Measurements from ENCODE around the gene FIP1L1.

Gene FIP1L1

DNA sequence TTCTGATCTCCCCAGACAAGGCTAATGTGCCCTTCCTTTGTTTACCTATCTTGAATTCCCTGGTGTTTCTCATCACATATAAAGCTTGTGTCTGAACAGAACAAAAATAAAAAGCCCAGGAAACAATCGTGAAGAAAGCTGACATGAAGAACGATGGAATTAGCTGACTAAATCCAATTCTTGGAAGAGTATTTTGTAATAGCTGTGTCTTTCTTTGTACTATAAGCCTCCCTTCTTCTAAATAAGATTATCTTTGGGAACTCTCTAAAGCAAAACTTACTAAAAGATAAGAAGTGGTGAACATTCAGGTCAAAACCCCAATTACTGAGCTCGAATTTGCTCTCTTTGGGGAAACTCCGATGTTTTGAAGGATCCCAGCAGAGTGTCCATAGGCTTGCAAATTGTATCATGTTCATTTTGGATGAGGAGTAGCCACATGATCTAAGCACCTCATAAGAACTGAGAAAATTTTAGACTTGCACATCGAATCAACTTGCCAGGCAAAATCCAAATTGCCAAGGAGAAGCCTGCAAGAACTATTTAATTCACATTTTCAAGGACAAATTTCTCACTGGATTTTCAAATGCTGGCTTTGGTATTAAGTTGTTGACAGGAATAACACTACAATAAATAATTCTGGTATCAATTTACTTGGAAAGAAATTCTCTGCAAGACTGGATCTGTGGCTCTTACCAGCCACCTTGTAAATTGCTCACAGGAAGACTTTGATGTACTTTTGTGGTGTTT, 107.6 kb downstream of the FIP1L1 start:
- DNase-seq (ENCODE audit: low spot score), result no peak
- TF ChIP-seq, protein P1, sequence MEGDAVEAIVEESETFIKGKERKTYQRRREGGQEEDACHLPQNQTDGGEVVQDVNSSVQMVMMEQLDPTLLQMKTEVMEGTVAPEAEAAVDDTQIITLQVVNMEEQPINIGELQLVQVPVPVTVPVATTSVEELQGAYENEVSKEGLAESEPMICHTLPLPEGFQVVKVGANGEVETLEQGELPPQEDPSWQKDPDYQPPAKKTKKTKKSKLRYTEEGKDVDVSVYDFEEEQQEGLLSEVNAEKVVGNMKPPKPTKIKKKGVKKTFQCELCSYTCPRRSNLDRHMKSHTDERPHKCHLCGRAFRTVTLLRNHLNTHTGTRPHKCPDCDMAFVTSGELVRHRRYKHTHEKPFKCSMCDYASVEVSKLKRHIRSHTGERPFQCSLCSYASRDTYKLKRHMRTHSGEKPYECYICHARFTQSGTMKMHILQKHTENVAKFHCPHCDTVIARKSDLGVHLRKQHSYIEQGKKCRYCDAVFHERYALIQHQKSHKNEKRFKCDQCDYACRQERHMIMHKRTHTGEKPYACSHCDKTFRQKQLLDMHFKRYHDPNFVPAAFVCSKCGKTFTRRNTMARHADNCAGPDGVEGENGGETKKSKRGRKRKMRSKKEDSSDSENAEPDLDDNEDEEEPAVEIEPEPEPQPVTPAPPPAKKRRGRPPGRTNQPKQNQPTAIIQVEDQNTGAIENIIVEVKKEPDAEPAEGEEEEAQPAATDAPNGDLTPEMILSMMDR (IDR thresholded peaks at IDR 0.05; ENCODE audit: extremely low read depth, missing control alignments), result no peak

DNA sequence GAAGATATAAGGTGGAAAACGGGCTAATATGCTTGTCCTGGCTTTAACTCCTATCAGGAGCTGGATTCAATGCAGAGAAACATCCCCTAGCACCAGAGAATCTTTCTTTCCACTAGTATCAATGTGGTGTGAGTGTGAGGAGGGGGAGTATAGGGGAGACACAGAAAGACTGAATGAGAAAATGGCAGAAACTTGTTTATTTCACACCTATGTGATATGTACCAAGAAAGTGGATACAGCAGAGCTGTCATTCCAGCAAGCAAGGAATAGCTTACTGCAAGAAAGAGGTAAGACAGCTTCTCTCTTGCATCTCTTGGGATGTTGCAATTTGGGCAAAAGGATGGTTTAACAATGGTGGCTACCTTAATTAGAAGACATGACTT, 108.2 kb downstream of the FIP1L1 start:
- TF ChIP-seq, protein P1 (IDR thresholded peaks at IDR 0.05; ENCODE audit: extremely low read depth, missing control alignments), result no peak
- DNase-seq (ENCODE audit: low spot score), result no peak

DNA sequence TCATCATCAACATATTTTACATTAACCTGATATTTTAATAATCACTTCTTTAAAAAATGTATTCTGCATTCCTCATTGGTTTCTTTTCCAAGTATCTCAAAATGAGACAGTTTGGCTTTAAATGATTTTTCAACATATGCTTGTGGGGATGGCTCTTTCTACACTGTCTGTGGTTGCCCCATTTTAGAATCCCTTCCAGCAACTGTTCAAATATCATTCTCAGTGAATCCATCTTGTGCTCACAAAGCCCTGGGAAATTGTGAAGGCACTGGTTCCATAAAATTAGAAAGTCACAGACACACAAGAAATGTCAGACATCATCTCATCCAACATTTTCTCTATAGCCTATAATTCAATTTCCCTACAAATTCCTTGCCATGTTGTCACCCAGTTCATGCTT, 110.3 kb downstream of the FIP1L1 start:
- TF ChIP-seq, protein P1 (IDR thresholded peaks at IDR 0.05; ENCODE audit: extremely low read depth, missing control alignments), result no peak
- DNase-seq (ENCODE audit: low spot score), result no peak

DNA sequence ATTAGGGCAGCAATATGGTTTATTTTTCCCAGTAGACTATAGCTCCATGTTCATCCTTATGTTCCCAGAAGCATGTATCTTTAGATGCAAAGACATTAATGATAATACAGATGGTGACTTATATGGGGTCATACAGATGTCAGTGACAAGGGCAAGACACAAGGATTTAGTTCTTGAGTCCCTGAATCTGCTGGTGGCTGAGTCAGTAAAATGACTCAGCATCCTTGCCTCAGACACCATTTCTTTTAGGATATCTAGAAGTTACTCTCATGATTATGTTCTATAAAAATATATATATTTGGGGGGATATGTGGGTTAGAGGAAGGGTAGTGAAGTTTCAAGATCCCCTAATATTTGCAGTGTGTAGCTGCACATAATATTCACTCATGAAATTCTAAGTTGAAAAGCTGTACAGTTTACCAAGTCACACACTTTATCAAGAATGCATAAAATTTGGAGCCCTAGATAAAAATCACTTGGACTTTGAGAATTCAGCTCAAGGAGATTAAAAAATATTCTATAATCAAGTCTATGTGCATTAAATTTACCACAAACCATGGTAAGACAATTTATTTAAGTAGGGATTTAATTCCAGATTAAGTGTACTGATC, 111.9 kb downstream of the FIP1L1 start:
- TF ChIP-seq, protein P1 (IDR thresholded peaks at IDR 0.05; ENCODE audit: extremely low read depth, missing control alignments), result no peak
- no peak for DNase-seq (ENCODE audit: low spot score)

DNA sequence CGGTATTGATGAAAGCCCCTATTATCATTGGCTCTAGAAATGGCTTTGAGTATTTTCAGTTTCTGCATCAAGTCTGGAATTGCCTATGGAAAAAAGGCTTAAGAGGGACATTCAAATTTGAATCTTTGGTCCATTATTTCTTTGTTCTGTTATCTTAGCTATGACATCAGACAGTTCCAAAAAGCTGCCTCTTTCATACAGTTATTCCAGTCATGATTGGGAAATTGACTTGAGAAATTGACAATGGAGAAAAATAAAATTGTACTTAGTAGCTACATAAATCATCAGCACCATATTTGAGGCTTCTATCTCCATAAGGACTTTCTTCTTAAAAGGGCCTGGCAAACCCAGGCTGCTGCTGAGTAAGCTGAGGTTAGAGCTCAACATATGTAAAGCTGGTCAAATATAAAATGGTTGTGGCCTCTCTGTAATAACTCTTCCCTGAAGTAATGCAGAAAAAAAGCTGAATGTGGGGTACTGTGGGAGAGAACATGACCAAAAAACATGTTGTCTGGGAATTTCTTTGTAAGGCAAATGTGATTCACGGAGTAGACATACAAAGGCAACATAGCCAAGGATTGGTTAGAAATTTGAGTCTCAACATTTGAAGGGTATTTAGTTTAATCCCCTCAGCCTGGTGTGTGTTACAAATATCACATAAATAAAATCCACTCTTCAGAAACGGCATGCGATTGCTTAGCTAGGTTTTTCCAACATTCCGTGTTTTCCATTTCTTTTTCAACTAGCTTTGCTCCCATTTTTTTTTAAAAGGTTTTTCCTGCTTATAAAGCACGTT, 112.9 kb downstream of the FIP1L1 start:
- DNase-seq (ENCODE audit: low spot score), result no peak
- TF ChIP-seq, protein P1 (IDR thresholded peaks at IDR 0.05; ENCODE audit: extremely low read depth, missing control alignments), result no peak

DNA sequence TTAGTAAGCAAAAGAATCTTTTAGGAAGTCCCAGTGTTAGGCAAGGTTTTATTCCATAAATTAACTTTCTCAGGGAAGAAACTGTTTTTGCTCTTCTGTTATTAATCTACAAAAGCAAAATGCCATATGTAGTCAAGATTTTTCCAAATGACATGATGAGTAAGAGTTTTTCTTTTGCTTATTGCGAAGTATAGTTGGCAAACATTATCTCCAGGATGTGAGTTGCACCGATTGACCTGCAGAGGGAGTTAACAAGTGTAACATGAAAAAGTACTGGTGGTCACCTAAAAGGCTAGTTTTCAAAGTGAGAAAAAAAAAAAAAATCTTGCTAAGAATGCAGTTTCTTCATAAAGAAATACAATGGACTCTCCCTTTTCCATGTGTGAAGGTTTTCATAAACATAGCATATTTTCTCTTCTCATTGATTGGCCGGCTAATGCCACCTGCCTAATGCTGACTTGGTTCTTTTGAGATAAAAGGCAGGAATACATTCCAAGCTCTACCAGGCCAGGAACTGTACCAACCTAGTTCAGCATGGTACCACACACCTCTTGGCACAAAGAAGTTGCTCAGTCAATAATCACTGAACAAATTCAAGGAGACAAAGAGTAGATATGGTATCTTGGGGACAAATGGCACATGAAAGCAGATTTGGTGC, 113.7 kb downstream of the FIP1L1 start:
- TF ChIP-seq, protein P1 (IDR thresholded peaks at IDR 0.05; ENCODE audit: extremely low read depth, missing control alignments), result peak; percentile 37
- peak; percentile 19 for DNase-seq (ENCODE audit: low spot score)

Data from GM20000 (cell line).